ENCODE measurements around the gene AGBL1.
"Not testable (repeated sequence)": the region's sequence is repeated elsewhere in the genome, so short reads cannot be mapped to it uniquely, and the experiment has no call there.

The AGBL1 gene

DNA sequence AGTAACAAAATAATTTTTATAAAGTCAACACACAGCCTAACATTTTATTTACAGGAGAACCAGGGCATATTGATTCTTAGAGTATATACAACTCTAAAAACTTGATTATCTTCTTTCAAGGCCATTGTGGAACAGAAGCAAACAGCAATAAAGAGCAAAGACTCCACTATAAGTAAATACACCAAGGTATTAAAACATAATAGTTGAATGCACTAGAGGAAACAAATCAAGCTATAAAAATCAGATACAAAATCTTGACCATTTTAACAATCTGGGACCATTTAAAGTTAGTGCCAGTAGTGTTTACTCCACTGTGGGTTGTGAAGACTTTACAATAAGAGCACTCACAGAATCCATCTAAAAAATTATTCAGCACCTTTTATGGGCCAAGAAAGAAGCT lies 323.6 kb downstream of the AGBL1 start:
- DNase-seq (ENCODE audit: low read depth) = no peak

- DNase-seq (ENCODE audit: low read depth) = no peak
Measured at GRCh38 chr15:86403914-86404583, 324.4 kb downstream of the AGBL1 start.

- no peak for DNase-seq (ENCODE audit: low read depth)
Measured at GRCh38 chr15:86408261-86408660, 328.6 kb downstream of the AGBL1 start.

DNA sequence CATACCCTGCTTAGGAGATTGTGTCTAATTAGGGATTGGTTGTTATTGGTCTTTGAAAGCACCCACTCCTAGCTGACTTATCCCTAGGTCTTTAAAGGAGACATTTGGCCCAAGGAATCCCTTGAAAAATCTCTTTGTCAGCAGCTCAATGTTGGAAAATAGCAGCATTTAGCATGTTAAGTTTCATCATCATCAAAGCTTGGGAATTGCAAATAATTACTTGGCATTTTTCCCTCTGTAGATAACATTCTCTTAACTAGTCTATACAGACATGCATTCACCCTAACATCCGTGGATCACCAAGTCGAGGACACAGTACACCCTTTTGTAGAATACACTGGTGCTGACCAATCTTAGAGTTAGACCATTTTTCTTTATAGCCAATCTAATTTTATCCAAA lies 332.2 kb downstream of the AGBL1 start:
- DNase-seq (ENCODE audit: low read depth) = no peak

- DNase-seq (ENCODE audit: low read depth) = no peak
Measured at GRCh38 chr15:86413191-86413590, 333.5 kb downstream of the AGBL1 start.

DNA sequence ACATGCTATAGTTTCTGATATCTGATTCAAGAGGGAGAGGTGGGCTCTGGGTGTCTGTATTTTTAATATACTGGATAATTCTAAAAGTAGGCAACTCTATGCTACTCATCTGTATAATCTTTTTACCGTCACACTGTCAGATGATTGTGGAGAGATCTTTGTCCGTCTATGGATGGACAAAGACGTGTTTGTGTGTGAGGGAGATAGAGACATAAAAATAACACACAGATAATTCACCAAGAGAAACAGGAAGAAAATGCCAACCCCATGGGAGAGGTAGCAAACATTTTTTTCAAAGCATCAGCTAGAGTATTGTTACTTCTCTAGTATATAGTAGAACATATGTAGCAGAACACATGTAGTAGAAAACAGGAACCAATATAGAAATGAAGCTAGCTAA lies 346.1 kb downstream of the AGBL1 start:
- no peak for DNase-seq (ENCODE audit: low read depth)

DNA sequence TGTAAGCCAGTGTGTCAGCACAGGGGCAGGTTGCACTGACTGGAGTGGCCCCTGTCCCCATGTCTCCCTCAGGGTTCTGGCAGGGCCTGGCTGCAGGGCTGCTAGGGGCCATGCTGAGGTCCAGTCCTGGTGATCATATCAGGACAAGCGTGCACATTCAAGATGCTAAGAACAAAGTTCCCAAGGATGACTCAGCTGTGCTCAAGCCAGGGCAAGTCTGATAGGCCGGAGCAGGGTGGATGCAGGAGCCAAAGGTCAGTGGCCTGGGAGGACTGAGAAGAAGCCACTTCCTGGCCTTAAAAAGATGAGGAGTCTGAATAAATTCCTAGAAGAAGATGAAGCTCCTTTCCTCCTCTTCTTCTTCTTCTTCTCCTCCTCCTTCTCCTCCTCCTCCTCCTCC lies 353.2 kb downstream of the AGBL1 start:
- DNase-seq (ENCODE audit: low read depth) = no peak

DNA sequence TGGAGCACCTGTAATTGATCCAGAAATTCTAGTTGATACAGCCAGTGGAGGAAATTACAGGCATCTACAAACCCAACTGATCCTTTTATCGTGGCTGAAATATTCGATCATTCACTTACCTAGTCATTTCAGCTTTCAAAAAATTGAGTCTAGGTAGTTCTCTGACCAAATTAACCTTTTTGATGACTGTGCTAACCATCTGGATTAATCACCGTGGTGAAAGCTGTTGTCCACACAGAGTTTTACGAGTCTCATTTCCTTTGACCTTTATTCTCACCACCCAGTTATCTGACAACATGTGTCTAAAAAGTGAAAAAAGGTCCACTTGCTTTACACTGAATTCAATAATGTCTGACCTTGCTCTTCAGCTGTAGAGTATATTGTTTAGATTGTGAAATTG lies 354.3 kb downstream of the AGBL1 start:
- DNase-seq (ENCODE audit: low read depth) = no peak

DNA sequence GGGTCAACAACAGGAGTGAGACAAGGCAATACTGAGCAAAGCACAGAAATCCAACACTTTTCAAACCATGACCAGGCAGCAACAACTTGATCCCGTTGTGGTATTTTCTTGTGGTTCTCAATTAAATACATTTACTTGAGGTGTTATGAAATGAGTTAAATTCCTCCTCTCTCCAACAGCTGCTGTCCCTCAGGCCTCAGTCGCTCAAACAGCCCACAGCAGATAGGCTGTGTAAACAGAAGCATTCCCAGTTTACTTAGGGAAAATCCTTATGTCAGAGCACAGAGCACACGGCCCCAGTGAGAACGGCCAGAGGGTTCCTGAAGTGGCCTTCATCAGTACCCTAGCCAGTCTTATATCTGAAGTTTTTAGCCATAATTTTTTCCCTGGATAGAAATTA lies 359.9 kb downstream of the AGBL1 start:
- DNase-seq (ENCODE audit: low read depth) = no peak

- DNase-seq (ENCODE audit: low read depth) = no peak
Measured at GRCh38 chr15:86444527-86444926, 364.9 kb downstream of the AGBL1 start.

DNA sequence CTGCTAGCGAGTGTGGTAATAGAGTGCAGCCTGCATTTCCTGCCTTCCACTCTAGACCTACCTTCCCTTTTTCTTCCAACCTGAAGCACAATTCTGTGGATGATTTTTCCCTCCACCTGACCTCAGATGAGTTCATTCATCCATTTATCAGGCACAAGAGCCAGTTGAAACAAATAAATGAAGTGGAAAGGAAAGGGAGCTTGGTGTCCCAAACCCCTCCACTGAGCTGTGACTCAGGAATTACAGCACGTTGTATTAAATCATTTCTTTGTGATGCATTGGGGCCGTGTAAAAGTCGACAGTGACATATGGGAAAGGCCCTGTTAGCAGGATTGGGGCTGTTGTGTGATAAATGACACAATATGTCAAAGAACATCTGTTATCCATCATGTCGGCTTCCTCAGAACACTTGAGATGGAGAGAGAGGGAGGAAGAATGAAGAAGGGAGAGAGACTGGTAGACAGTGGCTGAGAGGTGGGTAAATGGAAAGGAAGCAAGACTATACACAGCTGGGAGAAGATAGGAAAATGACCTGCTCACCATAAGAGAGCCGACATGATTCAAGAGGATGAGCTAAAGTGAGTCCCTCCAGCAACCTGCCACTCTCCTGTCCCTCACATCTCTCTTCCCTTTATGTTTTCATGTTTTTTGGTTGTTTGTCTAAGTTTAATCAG lies 366.0 kb downstream of the AGBL1 start:
- DNase-seq (ENCODE audit: low read depth) = no peak

GRCh38 chr15:86446253-86446640 lies 366.6 kb downstream of the AGBL1 start:
- DNase-seq (ENCODE audit: low read depth) = no peak

DNA sequence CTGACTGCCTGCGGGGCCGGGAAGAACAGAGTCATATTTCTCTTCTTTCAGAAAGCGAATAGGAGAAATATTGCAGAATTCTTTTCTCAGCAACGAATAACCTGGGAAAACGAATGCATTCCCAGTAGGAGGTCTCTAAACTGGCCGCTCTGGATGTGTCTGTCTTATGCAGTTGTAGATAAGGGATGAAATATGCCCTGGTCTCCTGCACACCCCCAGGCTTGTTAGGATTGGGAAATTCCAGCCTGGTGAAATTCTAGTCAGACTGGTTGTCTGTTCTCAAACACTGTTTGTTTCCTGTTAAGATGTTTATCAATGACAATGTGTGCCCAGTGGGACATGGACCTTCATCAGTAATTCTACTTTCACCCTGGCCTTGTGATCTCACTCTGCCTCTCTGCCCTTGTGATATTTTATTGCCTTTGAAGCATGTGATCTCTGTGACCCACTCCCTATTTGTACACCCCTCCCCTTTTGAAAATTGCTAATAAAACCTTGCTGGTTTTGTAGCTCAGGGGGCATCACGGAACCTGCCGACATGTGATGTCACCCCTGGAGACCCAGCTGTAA lies 385.9 kb downstream of the AGBL1 start:
- DNase-seq (ENCODE audit: low read depth) = not testable (repeated sequence)

GRCh38 chr15:86481720-86482119 lies 402.0 kb downstream of the AGBL1 start:
- DNase-seq (ENCODE audit: low read depth) = no peak

DNA sequence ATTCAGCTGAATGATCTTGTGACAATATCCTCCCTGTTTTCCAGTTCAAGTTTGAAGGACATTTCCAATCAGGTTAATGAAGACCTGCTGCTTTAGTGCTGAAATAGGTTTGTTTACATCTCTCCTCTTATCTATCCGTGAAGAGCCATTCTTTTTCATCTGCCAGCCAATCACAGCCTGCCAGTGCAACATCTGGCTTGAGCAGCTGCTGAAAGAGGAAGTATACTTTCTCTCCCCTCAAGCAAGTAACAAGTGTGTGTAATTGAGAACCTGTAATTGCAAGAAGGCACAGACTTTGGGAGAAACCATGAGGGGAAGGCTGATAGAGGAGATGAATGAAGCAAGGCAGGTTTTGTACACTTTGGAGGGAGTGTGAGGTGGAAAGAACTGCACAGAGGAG lies 404.3 kb downstream of the AGBL1 start:
- DNase-seq (ENCODE audit: low read depth) = no peak

- DNase-seq (ENCODE audit: low read depth) = no peak
Measured at GRCh38 chr15:86488046-86488445, 408.4 kb downstream of the AGBL1 start.

- no peak for DNase-seq (ENCODE audit: low read depth)
Measured at GRCh38 chr15:86489981-86490380, 410.3 kb downstream of the AGBL1 start.

DNA sequence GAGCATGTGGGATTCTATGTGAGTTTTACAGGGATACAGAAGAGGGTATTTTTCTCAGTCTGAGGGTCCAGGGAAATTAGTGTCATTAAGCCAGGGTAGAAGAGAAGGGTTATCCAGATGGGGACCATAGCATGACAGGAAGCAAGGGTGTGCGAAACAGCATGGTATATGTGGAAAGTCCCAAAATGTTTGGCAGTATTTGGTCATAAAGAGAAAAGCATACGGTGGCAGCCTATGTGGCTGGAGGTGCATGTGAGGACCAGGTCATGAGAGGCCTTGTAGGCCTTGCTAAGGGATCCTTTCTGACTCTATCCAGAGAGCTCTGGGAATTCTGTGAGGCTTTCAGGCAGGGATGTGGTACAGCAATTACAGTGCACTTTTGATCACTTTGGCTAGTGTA lies 411.4 kb downstream of the AGBL1 start:
- no peak for DNase-seq (ENCODE audit: low read depth)

GRCh38 chr15:86493884-86494283 lies 414.2 kb downstream of the AGBL1 start:
- DNase-seq (ENCODE audit: low read depth) = no peak

- DNase-seq (ENCODE audit: low read depth) = no peak
Measured at GRCh38 chr15:86494475-86494874, 414.8 kb downstream of the AGBL1 start.

GRCh38 chr15:86502301-86502700 lies 422.6 kb downstream of the AGBL1 start:
- no peak for DNase-seq (ENCODE audit: low read depth)

DNA sequence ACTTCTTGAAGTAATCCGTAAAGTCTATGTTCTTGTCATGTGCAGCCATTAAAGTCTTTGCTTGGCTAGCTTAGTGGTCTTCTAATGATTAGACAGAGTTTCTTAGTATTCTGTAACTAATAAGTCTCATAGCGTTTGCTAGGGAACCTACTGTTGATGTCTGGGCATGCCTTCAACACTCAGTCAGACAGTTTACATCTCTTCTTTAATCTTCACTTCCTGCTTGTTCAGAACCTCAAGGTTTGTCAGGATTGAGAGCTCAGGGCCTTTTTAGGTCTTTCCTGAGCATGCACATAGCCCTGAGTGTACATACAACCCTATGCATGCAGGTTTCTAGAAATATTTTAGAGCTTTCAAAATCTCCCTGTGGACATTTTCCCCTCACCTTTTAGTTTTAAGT lies 426.3 kb downstream of the AGBL1 start:
- no peak for DNase-seq (ENCODE audit: low read depth)

DNA sequence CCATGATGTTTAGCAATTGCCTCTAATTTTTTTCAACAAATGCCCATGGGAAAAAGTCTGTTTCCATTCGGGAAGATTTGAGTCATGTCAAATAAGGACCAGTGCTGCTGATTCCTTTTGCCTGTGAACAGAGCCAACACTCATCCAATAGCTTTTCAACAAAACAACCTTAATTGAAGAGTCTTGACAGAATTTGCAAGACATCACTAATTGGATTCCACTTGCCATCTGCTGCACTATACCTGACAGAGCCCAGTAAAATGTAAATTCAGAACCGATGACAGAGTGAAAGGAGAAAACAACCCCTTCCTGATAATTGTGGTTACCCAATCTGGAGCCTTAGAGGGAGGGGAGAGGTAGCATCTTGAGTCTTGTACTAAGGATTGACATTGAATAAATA lies 426.7 kb downstream of the AGBL1 start:
- no peak for DNase-seq (ENCODE audit: low read depth)

- no peak for DNase-seq (ENCODE audit: low read depth)
Measured at GRCh38 chr15:86515625-86516024, 436.0 kb downstream of the AGBL1 start.

All from amniotic epithelial cell (primary cell).